ENCODE measurements around the gene CALCR.
"Not testable (repeated sequence)": the region's sequence is repeated elsewhere in the genome, so short reads cannot be mapped to it uniquely, and the experiment has no call there.

- TF ChIP-seq, protein P1, sequence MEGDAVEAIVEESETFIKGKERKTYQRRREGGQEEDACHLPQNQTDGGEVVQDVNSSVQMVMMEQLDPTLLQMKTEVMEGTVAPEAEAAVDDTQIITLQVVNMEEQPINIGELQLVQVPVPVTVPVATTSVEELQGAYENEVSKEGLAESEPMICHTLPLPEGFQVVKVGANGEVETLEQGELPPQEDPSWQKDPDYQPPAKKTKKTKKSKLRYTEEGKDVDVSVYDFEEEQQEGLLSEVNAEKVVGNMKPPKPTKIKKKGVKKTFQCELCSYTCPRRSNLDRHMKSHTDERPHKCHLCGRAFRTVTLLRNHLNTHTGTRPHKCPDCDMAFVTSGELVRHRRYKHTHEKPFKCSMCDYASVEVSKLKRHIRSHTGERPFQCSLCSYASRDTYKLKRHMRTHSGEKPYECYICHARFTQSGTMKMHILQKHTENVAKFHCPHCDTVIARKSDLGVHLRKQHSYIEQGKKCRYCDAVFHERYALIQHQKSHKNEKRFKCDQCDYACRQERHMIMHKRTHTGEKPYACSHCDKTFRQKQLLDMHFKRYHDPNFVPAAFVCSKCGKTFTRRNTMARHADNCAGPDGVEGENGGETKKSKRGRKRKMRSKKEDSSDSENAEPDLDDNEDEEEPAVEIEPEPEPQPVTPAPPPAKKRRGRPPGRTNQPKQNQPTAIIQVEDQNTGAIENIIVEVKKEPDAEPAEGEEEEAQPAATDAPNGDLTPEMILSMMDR (IDR thresholded peaks at IDR 0.05): not testable (repeated sequence)
- TF ChIP-seq POLR2A (IDR thresholded peaks at IDR 0.05): not testable (repeated sequence)
Measured at GRCh38 chr7:93491860-93492259, 82.7 kb downstream of the CALCR start.
